GM19467 (cell line): ENCODE measurements around the gene CUL9.
A peak's percentile ranks its signal among the peaks of the same experiment; 100 is the strongest.

Experiments used
- ATAC-seq: cut with Tn5 transposase; IDR thresholded peaks from one replicate; pipeline ENCODE4 v1.9.1; 2021; ENCODE audit warnings: mild to moderate bottlenecking, moderate library complexity; ENCODE audit not compliant: unreplicated experiment

The CUL9 gene

GRCh38 chr6:43226192-43226851, 44.3 kb downstream of the CUL9 start:
- no peak for ATAC-seq

GRCh38 chr6:43228951-43229802, 47.2 kb downstream of the CUL9 start, which contains the start of gene DNPH1:
TSS of gene DNPH1 (minus strand) at chr6:43229481. CDS start at chr6:43229456, 25 bp downstream.
- peak; percentile 74 for ATAC-seq

- no peak for ATAC-seq
Observed at GRCh38 chr6:43229803-43230620, 48.0 kb downstream of the CUL9 start.

- ATAC-seq: no peak
Observed at GRCh38 chr6:43231053-43231452, 49.1 kb downstream of the CUL9 start.

GRCh38 chr6:43231735-43232450, 49.9 kb downstream of the CUL9 start:
- no peak for ATAC-seq

- no peak for ATAC-seq
Observed at GRCh38 chr6:43235841-43236240, 53.8 kb downstream of the CUL9 start.

GRCh38 chr6:43239054-43239453, 57.1 kb downstream of the CUL9 start:
- ATAC-seq: no peak

GRCh38 chr6:43240950-43241349, 59.0 kb downstream of the CUL9 start:
- no peak for ATAC-seq

GRCh38 chr6:43241446-43241845, 59.5 kb downstream of the CUL9 start:
- ATAC-seq: no peak

GRCh38 chr6:43242908-43243663, 61.1 kb downstream of the CUL9 start, which contains the start of gene TTBK1:
TSS of gene TTBK1 (plus strand) at chr6:43243481. CDS start at chr6:43246661, 3,180 bp downstream.
- ATAC-seq: no peak

GRCh38 chr6:43243664-43244321, 61.8 kb downstream of the CUL9 start:
- ATAC-seq: no peak

GRCh38 chr6:43246301-43247113, 64.5 kb downstream of the CUL9 start:
- ATAC-seq: no peak

GRCh38 chr6:43247114-43247999, 65.4 kb downstream of the CUL9 start:
- peak; percentile 86 for ATAC-seq

- no peak for ATAC-seq
Observed at GRCh38 chr6:43248101-43248500, 66.1 kb downstream of the CUL9 start.

- no peak for ATAC-seq
Observed at GRCh38 chr6:43248791-43249190, 66.8 kb downstream of the CUL9 start.

- no peak for ATAC-seq
Observed at GRCh38 chr6:43250992-43251373, 69.0 kb downstream of the CUL9 start.

- no peak for ATAC-seq
Observed at GRCh38 chr6:43253401-43253800, 71.4 kb downstream of the CUL9 start.
